Measurements from ENCODE around the gene VPS33B.
"Not testable (repeated sequence)": the region's sequence is repeated elsewhere in the genome, so short reads cannot be mapped to it uniquely, and the experiment has no call there.

Gene VPS33B

GRCh38 chr15:91021516-91022074, 799 bp downstream of the VPS33B start (continued):
- TF ChIP-seq, protein P1, sequence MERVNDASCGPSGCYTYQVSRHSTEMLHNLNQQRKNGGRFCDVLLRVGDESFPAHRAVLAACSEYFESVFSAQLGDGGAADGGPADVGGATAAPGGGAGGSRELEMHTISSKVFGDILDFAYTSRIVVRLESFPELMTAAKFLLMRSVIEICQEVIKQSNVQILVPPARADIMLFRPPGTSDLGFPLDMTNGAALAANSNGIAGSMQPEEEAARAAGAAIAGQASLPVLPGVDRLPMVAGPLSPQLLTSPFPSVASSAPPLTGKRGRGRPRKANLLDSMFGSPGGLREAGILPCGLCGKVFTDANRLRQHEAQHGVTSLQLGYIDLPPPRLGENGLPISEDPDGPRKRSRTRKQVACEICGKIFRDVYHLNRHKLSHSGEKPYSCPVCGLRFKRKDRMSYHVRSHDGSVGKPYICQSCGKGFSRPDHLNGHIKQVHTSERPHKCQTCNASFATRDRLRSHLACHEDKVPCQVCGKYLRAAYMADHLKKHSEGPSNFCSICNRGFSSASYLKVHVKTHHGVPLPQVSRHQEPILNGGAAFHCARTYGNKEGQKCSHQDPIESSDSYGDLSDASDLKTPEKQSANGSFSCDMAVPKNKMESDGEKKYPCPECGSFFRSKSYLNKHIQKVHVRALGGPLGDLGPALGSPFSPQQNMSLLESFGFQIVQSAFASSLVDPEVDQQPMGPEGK (tag by site-specific recombination; IDR thresholded peaks at IDR 0.05), result no peak
- TF ChIP-seq IKZF3 (tag by site-specific recombination; IDR thresholded peaks at IDR 0.05) (0 out of 2 replicates have a peak, but pooled peaks have one; percentile 27), ZNF24 (tag by site-specific recombination; IDR thresholded peaks at IDR 0.05) (no peak; the same call in 1 of the 2 replicates), AEBP2 (tag by site-specific recombination; IDR thresholded peaks at IDR 0.05; ENCODE audit: borderline replicate concordance) (no peak)

DNA sequence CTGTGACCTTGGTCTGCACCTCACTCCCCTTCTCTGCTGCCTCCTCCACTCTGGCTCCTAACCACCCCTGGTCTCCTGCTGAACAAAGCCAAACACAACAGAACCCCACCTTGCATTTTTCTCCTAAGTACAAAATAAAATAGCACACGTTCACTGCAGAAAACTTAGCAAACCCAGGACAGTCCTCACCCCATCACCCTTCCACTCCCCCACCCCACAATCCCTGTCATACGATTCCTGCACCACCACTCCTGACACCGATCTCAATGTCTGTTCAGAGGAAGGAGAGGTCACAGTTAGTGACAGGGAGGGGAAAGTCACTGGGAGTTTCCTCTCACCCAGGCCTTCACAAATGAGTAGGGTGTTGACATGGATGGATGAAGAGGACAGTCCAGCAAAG, 4.2 kb downstream of the VPS33B start:
- ChIA-PET POLR2A (no interaction called here), CTCF (interaction anchor here (1.1 to 1.9 kb wide), 3 partner anchors 15 to 86 kb away, joined by 5 to 9 read pairs (median 5); partner anchors contain the start of gene HDDC3)
- Histone ChIP-seq H3K36me3 (ENCODE audit: control insufficient read depth in 2 of 2, insufficient read depth in 1 of 2, low read length in 2 of 2) (peaks cover 29 to 33% of the 10 kb centered on the region in 2 experiments), H3K9me3 (ENCODE audit: control insufficient read depth, insufficient read depth, low read depth, low read length) (no peaks in the 10 kb centered on the region), H3K4me3 (ENCODE audit: low read depth, low read length) (no peak overlapping the region), H3K27ac (ENCODE audit: extremely low read depth, low read depth, low read length) (no peak overlapping the region), H3K4me1 (ENCODE audit: control insufficient read depth, insufficient read depth, low read length) (peaks cover 6% of the 10 kb centered on the region; the same call in 1 of the 2 replicates)
- TF ChIP-seq EGR2 (tag by site-specific recombination; IDR thresholded peaks at IDR 0.05; ENCODE audit: low read depth), result no peak
- 0 out of 2 replicates have a peak, but pooled peaks have one; percentile 10 for TF ChIP-seq ZNF600 (tag by site-specific recombination; IDR thresholded peaks at IDR 0.05)

GRCh38 chr15:91017716-91018115, 4.7 kb downstream of the VPS33B start:
- ChIA-PET POLR2A (interaction anchor here (0.6 to 1.4 kb wide), 3 partner anchors 16 to 1314 kb away, joined by 3 read pairs; no protein-coding TSS in a partner anchor), CTCF (interaction anchor here (1.1 to 1.9 kb wide), 3 partner anchors 15 to 85 kb away, joined by 5 to 9 read pairs (median 5); partner anchors contain the start of gene HDDC3)

GRCh38 chr15:91013701-91014100, 8.7 kb downstream of the VPS33B start:
- CTCF ChIA-PET, result interaction anchor here (1.2 to 1.3 kb wide), 2 partner anchors 8 to 13 kb away, joined by 3 to 4 read pairs; partner anchors contain the start of gene VPS33B
- H3K27ac ChIP-seq (ENCODE audit: extremely low read depth, low read depth, low read length); H3K4me3 ChIP-seq (ENCODE audit: low read depth, low read length); H3K9me3 ChIP-seq (ENCODE audit: control insufficient read depth, insufficient read depth, low read depth, low read length); POLR2A ChIA-PET; H3K4me1 ChIP-seq (ENCODE audit: control insufficient read depth, insufficient read depth, low read length): not testable (repeated sequence)
- peaks cover 53 to 63% of the 10 kb centered on the region in 2 experiments for H3K36me3 ChIP-seq (ENCODE audit: control insufficient read depth in 2 of 2, insufficient read depth in 1 of 2, low read length in 2 of 2)

More at GRCh38 chr15:91017716-91018115, 4.7 kb downstream of the VPS33B start:
- TF ChIP-seq ZNF658 (tag by site-specific recombination; IDR thresholded peaks at IDR 0.05) (no peak), KLF16 (tag by site-specific recombination; IDR thresholded peaks at IDR 0.05) (no peak), ZNF585B (tag by site-specific recombination; IDR thresholded peaks at IDR 0.05) (no peak), ZNF777 (tag by site-specific recombination; IDR thresholded peaks at IDR 0.05; ENCODE audit: borderline replicate concordance) (no peak), ZNF404 (tag by site-specific recombination; IDR thresholded peaks at IDR 0.05) (no peak)
- peaks cover 6% of the 10 kb centered on the region; the same call in 1 of the 2 replicates for H3K4me1 ChIP-seq (ENCODE audit: control insufficient read depth, insufficient read depth, low read length)
- no peak overlapping the region for H3K27ac ChIP-seq (ENCODE audit: extremely low read depth, low read depth, low read length)
- peaks cover 29 to 37% of the 10 kb centered on the region in 2 experiments for H3K36me3 ChIP-seq (ENCODE audit: control insufficient read depth in 2 of 2, insufficient read depth in 1 of 2, low read length in 2 of 2)
- no peaks in the 10 kb centered on the region for H3K9me3 ChIP-seq (ENCODE audit: control insufficient read depth, insufficient read depth, low read depth, low read length)
- no peak overlapping the region for H3K4me3 ChIP-seq (ENCODE audit: low read depth, low read length)

GRCh38 chr15:91007266-91007665, 15.1 kb downstream of the VPS33B start:
- ChIA-PET CTCF (interaction anchor here (0.6 to 1.1 kb wide), 2 partner anchors 73 to 714 kb away, joined by 3 read pairs; no protein-coding TSS in a partner anchor), POLR2A (interaction anchor here (1.6 kb wide), 1 partner anchor 13 kb away, joined by 6 read pairs; the partner anchor contains the start of gene PRC1)
- Histone ChIP-seq H3K36me3 (ENCODE audit: control insufficient read depth in 2 of 2, insufficient read depth in 1 of 2, low read length in 2 of 2) (peaks cover 47 to 81% of the 10 kb centered on the region in 2 experiments), H3K4me3 (ENCODE audit: low read depth, low read length) (no peak overlapping the region), H3K4me1 (ENCODE audit: control insufficient read depth, insufficient read depth, low read length) (no peaks in the 10 kb centered on the region), H3K9me3 (ENCODE audit: control insufficient read depth, insufficient read depth, low read depth, low read length) (no peaks in the 10 kb centered on the region), H3K27ac (ENCODE audit: extremely low read depth, low read depth, low read length) (no peak overlapping the region)
- TF ChIP-seq ZNF335 (tag by site-specific recombination; conservative IDR thresholded peaks at IDR 0.05) (no peak), HIC1 (tag by site-specific recombination; IDR thresholded peaks at IDR 0.05) (no peak), ZNF350 (tag by site-specific recombination; IDR thresholded peaks at IDR 0.05) (no peak), ZBTB17 (tag by site-specific recombination; IDR thresholded peaks at IDR 0.05) (no peak)
